Stimulated activated CD8-positive, alpha-beta memory T cell treated with anti-CD3 and anti-CD28 coated beads, Interleukin-4, amount 100 ng/mL, for 48 hours (primary cell): Measurements from ENCODE around the gene TIMP3.
A peak's percentile ranks its signal among the peaks of the same experiment; 100 is the strongest.
"Not testable (repeated sequence)": the region's sequence is repeated elsewhere in the genome, so short reads cannot be mapped to it uniquely, and the experiment has no call there.

Experiments
- DNase-seq: peaks from one replicate; pipeline ENCODE4 v3.0.0-alpha.2; 2020

Gene TIMP3

DNA sequence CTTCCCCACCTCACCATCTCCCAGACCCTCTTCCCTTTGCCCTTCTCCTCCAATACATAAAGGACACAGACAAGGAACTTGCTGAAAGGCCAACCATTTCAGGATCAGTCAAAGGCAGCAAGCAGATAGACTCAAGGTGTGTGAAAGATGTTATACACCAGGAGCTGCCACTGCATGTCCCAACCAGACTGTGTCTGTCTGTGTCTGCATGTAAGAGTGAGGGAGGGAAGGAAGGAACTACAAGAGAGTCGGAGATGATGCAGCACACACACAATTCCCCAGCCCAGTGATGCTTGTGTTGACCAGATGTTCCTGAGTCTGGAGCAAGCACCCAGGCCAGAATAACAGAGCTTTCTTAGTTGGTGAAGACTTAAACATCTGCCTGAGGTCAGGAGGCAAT, 58.2 kb downstream of the TIMP3 start:
- DNase-seq: no peak

DNA sequence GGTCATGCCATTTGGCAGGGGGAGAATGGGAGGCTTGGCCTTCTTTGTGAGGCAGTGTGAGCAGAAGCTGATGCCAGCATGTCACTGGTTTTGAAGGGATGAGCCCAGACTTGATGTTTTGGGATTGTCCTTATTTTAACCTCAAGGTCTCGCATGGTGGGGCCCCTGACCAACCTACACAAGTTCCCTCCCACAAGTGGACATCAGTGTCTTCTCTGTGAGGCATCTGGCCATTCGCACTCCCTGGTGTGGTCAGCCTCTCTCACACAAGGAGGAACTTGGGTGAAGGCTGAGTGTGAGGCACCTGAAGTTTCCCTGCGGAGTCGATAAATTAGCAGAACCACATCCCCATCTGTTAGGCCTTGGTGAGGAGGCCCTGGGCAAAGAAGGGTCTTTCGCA, 59.8 kb downstream of the TIMP3 start:
- DNase-seq: no peak

DNA sequence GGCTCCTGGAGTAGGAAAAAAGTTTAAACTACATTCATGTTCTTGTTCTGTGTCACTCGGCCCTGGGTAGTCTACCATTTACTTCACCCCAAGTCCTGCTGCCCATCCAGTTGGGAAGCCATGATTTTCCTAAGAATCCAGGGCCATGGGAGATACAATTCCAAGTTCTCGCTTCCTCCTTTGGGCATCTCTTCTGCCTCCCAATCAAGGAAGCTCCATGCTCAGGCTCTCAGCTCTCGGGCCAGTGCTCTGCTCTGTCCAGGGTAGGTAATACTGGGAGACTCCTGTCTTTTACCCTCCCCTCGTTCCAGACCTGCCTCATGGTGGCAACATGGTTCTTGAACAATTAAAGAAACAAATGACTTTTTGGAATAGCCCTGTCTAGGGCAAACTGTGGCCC, 60.6 kb downstream of the TIMP3 start:
- no peak for DNase-seq

- no peak for DNase-seq
Observed at GRCh38 chr22:32862936-32863661, 61.6 kb downstream of the TIMP3 start.

GRCh38 chr22:32864041-32864440, 62.5 kb downstream of the TIMP3 start:
- DNase-seq: no peak

- no peak for DNase-seq
Observed at GRCh38 chr22:32864596-32864995, 63.1 kb downstream of the TIMP3 start.

DNA sequence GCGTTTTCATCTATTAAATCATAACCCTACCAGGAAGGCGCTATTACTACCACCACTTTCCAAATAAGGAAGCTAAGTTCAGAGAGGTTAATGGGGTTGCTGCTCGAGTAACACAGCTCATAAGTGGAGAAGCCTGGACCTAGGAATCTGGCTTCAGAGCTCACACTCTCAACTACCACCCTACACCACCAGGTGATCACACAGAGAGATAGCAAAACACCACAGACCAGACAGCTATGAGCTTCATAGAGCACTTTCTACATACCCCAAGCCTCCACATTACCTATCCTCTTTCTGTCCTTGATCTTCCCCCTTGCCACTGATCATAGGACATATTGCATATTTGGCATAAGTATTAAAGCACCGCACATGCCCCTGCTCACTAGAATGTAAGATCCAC, 65.4 kb downstream of the TIMP3 start:
- DNase-seq: no peak

DNA sequence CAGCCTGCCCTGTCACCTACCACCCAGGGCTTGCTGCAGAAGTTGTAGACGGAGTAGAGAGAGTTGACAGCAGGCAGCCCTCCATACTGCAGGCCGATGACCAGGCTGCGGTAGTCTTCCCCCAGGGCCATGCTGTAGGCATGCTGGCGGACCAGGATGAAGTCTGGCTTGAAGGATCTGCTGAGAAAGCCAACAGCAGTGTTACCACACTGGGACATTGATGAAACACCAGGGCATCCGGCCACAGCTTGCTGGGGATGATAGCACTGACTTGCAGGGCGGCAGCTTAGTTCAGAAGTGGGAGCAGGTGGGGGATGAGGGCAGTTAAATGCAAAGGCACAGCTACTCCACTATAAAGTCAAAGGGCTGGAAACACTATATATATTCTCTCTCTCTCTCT, 67.4 kb downstream of the TIMP3 start:
- DNase-seq: no peak

DNA sequence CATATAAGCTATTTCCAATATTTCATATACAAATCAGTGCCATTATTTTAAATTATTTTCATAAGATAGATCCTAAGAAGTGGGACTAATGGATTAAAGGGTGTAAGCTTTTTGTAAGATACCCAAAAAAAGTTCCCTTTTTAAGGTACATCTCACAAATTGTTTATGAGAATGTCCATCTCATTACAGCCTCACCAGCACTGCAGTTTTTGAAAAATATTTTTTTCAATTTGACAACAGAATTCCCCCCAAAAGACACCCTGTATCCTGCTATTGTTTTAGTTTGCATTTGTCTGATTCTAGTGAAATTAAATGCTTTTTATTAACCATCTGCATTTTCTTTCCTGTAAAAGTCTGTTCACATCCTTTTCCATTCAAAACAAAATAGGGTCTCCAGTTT, 69.0 kb downstream of the TIMP3 start:
- DNase-seq: no peak

DNA sequence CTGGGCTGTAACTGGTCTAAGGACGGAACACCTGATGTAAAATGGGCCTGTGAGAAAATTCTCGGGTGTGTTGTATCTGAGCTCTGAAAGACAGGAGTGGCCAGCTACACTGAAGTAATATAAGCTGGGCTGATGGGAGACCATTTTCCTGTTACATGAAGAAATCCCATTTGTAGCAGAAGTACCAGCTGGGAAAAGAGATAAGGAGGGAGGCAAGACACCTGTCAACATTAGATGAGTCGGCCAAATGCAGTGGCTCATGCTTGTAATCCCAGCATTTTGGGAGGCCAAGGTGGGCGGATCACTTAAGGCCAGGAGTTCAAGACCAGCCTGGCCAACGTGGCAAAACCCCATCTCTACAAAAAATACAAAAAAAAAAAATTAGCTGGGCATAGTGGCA, 72.1 kb downstream of the TIMP3 start:
- DNase-seq: not testable (repeated sequence)

GRCh38 chr22:32874385-32874784, 72.9 kb downstream of the TIMP3 start:
- DNase-seq: no peak

DNA sequence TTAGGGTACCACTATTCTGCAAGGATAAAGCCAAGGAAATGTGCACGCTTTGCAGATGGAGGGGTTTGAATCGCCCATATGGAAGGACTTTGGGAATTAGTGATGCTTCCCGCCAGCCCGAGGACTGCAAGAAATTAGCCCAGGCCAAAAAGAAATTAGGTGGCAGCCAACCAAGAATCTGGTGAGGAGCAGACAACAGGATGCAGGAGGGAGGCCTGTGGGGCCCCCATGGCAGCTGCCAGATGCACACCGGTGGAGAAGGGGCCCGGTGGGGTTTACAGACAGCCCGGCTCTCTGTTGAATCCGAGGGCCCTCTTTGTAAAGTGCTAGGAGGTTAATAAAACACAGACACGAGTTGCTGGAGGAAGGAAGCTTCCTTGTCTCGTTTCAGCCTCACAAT, 73.5 kb downstream of the TIMP3 start:
- no peak for DNase-seq

- DNase-seq: no peak
Observed at GRCh38 chr22:32876516-32876915, 75.0 kb downstream of the TIMP3 start.

DNA sequence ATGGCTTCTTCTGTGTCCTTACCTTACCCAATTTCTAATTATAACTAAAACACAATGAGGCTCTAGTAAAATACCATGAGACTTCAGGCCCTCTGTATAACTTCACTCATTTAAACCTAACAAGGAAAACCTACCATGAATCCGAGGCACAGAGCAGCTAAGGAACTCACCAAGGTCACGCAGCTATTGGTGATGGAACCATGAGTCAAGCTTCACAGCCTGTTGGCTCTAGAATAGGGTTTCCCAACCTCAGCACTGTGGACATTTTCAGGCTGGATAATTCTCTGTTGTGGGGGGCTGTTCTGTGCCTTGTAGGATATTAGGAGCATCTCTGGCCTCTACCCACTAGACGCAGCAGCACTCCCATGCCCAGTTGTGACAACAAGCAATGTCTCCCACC, 75.7 kb downstream of the TIMP3 start:
- DNase-seq: no peak

DNA sequence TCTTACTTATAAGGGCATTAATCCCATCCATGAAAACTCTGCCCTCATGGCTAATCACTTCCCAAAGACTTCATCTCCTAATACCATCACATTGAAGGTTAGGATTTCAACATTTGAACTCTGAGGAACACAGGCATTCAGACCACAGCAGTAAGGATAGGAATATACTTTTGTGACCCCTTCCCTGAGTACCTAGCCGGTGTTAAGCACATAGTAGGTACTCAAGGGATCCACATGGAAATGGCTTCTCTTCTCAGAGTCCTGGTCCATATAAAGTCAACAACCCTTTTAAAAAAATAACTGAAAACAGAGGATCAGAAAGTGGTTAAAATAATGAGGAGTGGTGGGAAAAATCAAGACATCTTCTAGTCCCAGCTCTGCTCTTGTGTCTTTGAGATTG, 78.0 kb downstream of the TIMP3 start:
- DNase-seq: no peak

- DNase-seq: no peak
Observed at GRCh38 chr22:32880061-32880460, 78.6 kb downstream of the TIMP3 start.

- DNase-seq: no peak
Observed at GRCh38 chr22:32880505-32880892, 79.0 kb downstream of the TIMP3 start.

DNA sequence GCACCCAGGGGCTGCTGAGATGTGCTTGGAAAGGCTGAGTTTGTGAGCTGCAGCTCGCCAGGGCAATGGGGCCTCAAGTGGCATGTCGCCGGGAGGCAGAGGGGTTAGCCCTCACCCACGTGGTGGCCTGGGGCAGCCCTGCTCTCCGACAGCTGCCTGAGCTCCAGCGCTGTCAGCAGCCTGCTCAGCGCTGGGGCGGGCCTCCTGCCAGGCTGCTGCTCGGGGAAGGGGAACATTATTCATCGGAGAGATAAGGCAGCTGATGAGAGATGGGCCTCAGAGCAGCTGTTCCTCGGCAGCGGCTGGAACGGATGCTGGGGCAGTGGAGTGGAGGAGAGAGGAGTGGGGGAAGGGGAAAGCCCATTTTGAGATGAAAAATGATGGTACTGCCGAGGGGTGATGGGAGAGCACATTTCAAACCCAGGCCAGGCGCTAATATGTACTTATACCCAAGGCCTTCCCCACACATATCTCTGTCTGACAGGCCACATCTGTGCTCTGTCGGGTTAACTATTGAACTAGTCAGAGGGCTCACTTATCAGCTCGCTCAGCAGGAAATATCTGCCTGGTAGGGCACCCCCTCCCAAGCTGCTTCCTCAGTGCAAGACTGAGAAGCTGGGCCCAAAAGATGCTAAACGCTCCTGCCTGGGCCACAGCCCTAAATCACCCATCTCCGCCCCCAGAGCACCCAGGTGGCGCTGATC, 79.5 kb downstream of the TIMP3 start:
- peak; percentile 29 for DNase-seq

GRCh38 chr22:32882360-32882755, 80.9 kb downstream of the TIMP3 start:
- no peak for DNase-seq

- DNase-seq: no peak
Observed at GRCh38 chr22:32882774-32883530, 81.4 kb downstream of the TIMP3 start.

- DNase-seq: no peak
Observed at GRCh38 chr22:32887324-32887980, 85.9 kb downstream of the TIMP3 start.

DNA sequence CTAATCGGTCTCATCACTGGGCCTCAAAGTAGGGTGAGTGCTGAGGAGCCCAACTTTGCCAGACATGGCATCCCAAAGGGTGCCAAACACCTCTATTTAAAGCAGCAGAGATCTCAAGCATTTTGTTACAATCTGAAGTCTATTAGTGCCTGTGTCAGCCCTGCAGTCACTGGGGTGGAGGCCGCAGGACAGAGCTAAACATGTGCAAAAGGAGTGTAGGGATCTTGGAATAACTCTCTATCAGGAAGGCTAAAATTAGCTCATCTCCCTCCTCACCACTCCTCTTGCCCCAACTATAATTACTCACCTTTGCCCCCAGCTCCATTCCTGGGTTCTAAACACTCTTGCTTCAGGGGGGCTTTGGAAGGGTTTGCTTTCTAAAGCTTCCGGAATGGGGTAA, 87.5 kb downstream of the TIMP3 start:
- DNase-seq: no peak

DNA sequence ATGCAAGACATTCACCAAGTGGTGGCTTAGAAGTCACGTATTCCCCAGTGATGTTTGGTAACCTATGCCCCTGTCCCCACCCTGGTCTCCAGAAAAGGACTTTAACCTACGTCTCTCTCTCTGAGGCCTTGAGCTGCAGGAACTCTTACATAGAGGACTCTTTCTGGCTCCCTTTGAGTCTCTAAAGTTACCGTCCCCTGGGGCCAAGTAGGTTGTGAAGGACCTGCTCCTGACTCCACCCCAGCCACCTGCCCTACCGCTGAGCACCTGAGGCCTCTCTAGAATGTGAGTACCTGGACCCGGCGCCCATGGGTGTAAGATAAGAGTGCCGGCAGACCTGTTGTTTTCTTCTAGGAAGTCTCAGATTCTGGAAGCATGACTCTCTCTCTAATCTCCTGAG, 95.4 kb downstream of the TIMP3 start:
- DNase-seq: no peak

DNA sequence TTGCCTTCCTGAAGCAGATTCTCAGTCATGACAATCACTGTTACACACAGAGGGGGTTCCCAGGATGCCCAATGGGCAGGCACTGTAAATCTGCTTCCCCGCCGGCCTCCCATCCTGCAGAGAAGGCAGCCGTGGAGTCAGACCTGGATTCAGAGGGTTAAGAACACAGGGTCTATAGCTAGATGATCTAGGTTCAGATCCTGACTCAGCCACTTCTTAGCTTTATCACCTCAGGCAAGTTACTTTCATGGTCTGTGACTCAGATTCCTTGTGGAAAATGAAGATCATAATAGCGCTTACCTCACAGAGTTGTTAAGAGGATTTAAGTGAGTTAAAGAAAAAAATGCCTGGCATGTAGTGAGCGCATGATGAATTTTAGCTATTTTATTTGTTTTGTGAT, 95.9 kb downstream of the TIMP3 start:
- no peak for DNase-seq
